K562 (cell line): ENCODE measurements around the gene EXTL1. TPM values are rescaled to one million over a fixed set of nuclear protein-coding genes. Genes with fewer than 3 reads are reported as not detected.

Experiments used
- ATAC-seq: fragments of 200-7000 bp; cut with Tn5 transposase; 3 replicates; pipeline ENCODE4 v1.9.1; 2020; ENCODE audit warnings: moderate library complexity
- BruUV-seq: library from RNA; stranded (reverse); fragments of 400-500 nt; replicated peaks from 2 replicates; lab custom pipeline; 2021; lab: Mats Ljungman, UMichigan
- CTCF ChIA-PET: fragments of 300-600 bp; formaldehyde crosslinking; extraction: SDS; loops from one replicate; lab custom pipeline; 2021; ENCODE audit warnings: low intra/inter-chr PET ratio; lab: Yijun Ruan, JAX
- POLR2A ChIA-PET: fragments of 300-600, 350-650 bp; sonication (Branson Sonifier 250); formaldehyde crosslinking; extraction: SDS; loops from one replicate; lab custom pipeline; 2021; ENCODE audit warnings: antibody characterized with exemption, inconsistent platforms; lab: Yijun Ruan, JAX
- DNase-seq, 4 experiments: peaks; one replicate each; pipeline versions ENCODE4 v3.0.0 to v3.0.0-alpha.2; 2011 to 2018; ENCODE audit warnings: low spot score in 3 of 4, mixed read lengths in 3 of 4; ENCODE audit errors: extremely low read depth in 1 of 4
- FAIRE-seq: peaks from 2 replicates; lab custom pipeline; 2011; peaks lifted over from hg19 to GRCh38; lab: Jason Lieb, UNC
- H2AFZ ChIP-seq: 2 replicates; pipeline ENCODE4 v1.6.0; 2011; ENCODE audit warnings: low read depth, low read length, control low read depth, inconsistent platforms
- H3K27ac ChIP-seq: fragments of 200-600 bp; 3 replicates; pipeline ENCODE4 v1.8.0; 2011; ENCODE audit warnings: low read depth, mild to moderate bottlenecking, control low read depth, inconsistent platforms, low read length, moderate library complexity, mixed read lengths; ENCODE audit errors: extremely low read depth
- H3K27me3 ChIP-seq, 2 experiments: fragments of 300-600 bp in 1 of 2; 2 replicates in 1 of 2; 3 replicates in 1 of 2; pipeline versions ENCODE4 v1.6.0 to v1.8.0; 2011; ENCODE audit warnings: inconsistent platforms in 2 of 2, low read length in 2 of 2, mild to moderate bottlenecking in 1 of 2, mixed read lengths in 1 of 2, moderate library complexity in 1 of 2; ENCODE audit not compliant: control insufficient read depth in 2 of 2, insufficient read depth in 2 of 2
- H3K36me3 ChIP-seq: fragments of 300-600 bp; 3 replicates; pipeline ENCODE4 v1.8.0; 2011; ENCODE audit warnings: mild to moderate bottlenecking, low read length, inconsistent platforms; ENCODE audit not compliant: control insufficient read depth, insufficient read depth
- H3K4me1 ChIP-seq, 2 experiments: fragments of 200-600 bp in 1 of 2; replicated peaks in 1 of 2; 2 replicates in 1 of 2; 3 replicates in 1 of 2; pipeline versions ENCODE4 v1.5.1 to v1.8.0; 2011; ENCODE audit warnings: inconsistent platforms in 2 of 2, low read length in 2 of 2, mild to moderate bottlenecking in 1 of 2, mixed read lengths in 1 of 2, moderate library complexity in 1 of 2; ENCODE audit not compliant: control insufficient read depth in 2 of 2, insufficient read depth in 2 of 2
- H3K4me2 ChIP-seq: 2 replicates; pipeline ENCODE4 v1.6.1; 2011; ENCODE audit warnings: low read length, control low read depth, inconsistent platforms, mixed read lengths; ENCODE audit not compliant: insufficient read depth
- H3K4me3 ChIP-seq: fragments of 200-600 bp; sonication (generic), shearing (Covaris generic); 2 replicates; pipeline ENCODE4 v1.5.1; 2016; ENCODE audit warnings: control low read depth, inconsistent platforms
- H3K79me2 ChIP-seq: fragments of 200-600 bp; 3 replicates; pipeline ENCODE4 v1.8.0; 2011; ENCODE audit warnings: low read length, inconsistent platforms; ENCODE audit not compliant: control insufficient read depth, insufficient read depth
- H3K9ac ChIP-seq, 2 experiments: 2 replicates each; pipeline versions ENCODE4 v1.6.0 to v1.6.1; 2011; ENCODE audit warnings: low read depth in 2 of 2, low read length in 2 of 2, control low read depth in 1 of 2, inconsistent platforms in 1 of 2, mild to moderate bottlenecking in 1 of 2, mixed read lengths in 1 of 2; ENCODE audit not compliant: insufficient read depth in 1 of 2
- H3K9me1 ChIP-seq: one replicate; pipeline ENCODE4 v1.6.0; 2011; ENCODE audit warnings: inconsistent platforms, mild to moderate bottlenecking, low read length, moderate library complexity; ENCODE audit not compliant: control insufficient read depth, insufficient read depth
- H3K9me3 ChIP-seq: replicated peaks from 2 replicates; pipeline ENCODE4 v1.5.1; 2011; ENCODE audit warnings: low read depth, low read length, inconsistent platforms; ENCODE audit not compliant: control insufficient read depth, insufficient read depth
- H4K20me1 ChIP-seq: replicated peaks from 2 replicates; pipeline ENCODE4 v1.6.1; 2011; ENCODE audit warnings: low read length, inconsistent platforms, mixed read lengths; ENCODE audit not compliant: control insufficient read depth, insufficient read depth
- LARP7 ChIP-seq: fragments of 450-650 bp; IDR thresholded peaks from 2 replicates; pipeline ENCODE4 v1.6.1; 2016
- PHTF2 ChIP-seq: fragments of 250-450 bp; sonication (Bioruptor Pico); IDR thresholded peaks from 2 replicates; pipeline ENCODE4 v1.5.0; 2021; ENCODE audit warnings: mild to moderate bottlenecking
- PTRF ChIP-seq: fragments of 450-650 bp; IDR thresholded peaks from 2 replicates; pipeline ENCODE4 v1.6.1; 2016; ENCODE audit warnings: mild to moderate bottlenecking, missing genetic modification characterization, missing compliant biosample characterization
- ZBTB40 ChIP-seq, 2 experiments: fragments of 450-650 bp in 1 of 2; sonication (generic) in 1 of 2; formaldehyde crosslinking in 1 of 2; IDR thresholded peaks; 2 replicates each; pipeline versions ENCODE4 v1.7.1 to v1.9.0; 2016 to 2022; ENCODE audit warnings: inconsistent platforms in 1 of 2, mild to moderate bottlenecking in 1 of 2, missing genetic modification reagents in 1 of 2
- WGBS: fragments of 100-300 bp; shearing (Covaris generic); methylation state at CpG from one replicate; pipeline ENCODE4 v1.1.6; 2016; ENCODE audit warnings: low coverage, mixed read lengths; ENCODE audit not compliant: insufficient coverage; ENCODE audit errors: missing lambda C conversion rate; 5-methylcytosine and 5-hydroxymethylcytosine counted together
- in situ Hi-C: fragments of 300-500 bp; cut with MboI; formaldehyde crosslinking; loops from 4 replicates; pipeline ENCODE4 v1.15.0; 2018; ENCODE audit warnings: inconsistent platforms, mixed read lengths
- intact Hi-C: fragments of 100-400 bp; cut with micrococcal nuclease; formaldehyde crosslinking; loops from 2 replicates; pipeline ENCODE4 v1.14.2; 2022
- polyA plus RNA-seq, 8 experiments: library from polyadenylated mRNA; depleted of rRNA in 4 of 8; stranded (reverse) in 5 of 8; unstranded in 3 of 8; fragments of >200 nt; fragmentation: Nextera tagmentation in 2 of 8; fragmentation: Illumina TruSeq in 1 of 8; extraction: Ambion mirVana in 2 of 8; extraction: Trizol in 1 of 8; gene quantifications; 2 replicates each; pipeline versions ENCODE4 v1.2.1 to v1.2.3, GENCODE V29; 2011 to 2014; ENCODE audit warnings: inconsistent platforms in 1 of 8, missing spikeins in 1 of 8
- total RNA-seq, 7 experiments: library from RNA; depleted of rRNA in 6 of 7; stranded (reverse); fragments of >200 nt in 6 of 7; fragmentation: Illumina TruSeq in 2 of 7; extraction: Trizol in 2 of 7; gene quantifications; 2 replicates each; pipeline versions ENCODE4 v1.2.1 to v1.2.3, GENCODE V29; 2011 to 2021; ENCODE audit warnings: low replicate concordance in 1 of 7

The EXTL1 gene
- total and polyA plus RNA-seq, 9 of the 15 experiments (the other 6 are each of a cell fraction or from before 2014, with no cell fraction given): 0.04 to 0.23 (median 0.08) TPM; not detected in 3

- ATAC-seq (no peak), FAIRE-seq (no peak), DNase-seq (no peak)
- Histone ChIP-seq H3K4me3 (no peak overlapping the region), H2AFZ (no peak overlapping the region), H3K27ac (no peak overlapping the region), H4K20me1 (no peaks in the 10 kb centered on the region), H3K27me3 (no peaks in the 10 kb centered on the region), H3K79me2 (no peaks in the 10 kb centered on the region), H3K36me3 (peaks cover 25% of the 10 kb centered on the region; the same call in 2 of the 3 replicates), H3K9ac (no peak overlapping the region), H3K4me2 (no peak overlapping the region), H3K9me1 (no peaks in the 10 kb centered on the region), H3K9me3 (no peaks in the 10 kb centered on the region), H3K4me1 (no peaks in the 10 kb centered on the region)
- CTCF ChIA-PET: no interaction called here
- in situ Hi-C loops (no loop called here), intact Hi-C loops (no loop called here)
- TF ChIP-seq LARP7 (no peak), PTRF (no peak), ZBTB40 (IDR thresholded peaks at IDR 0.05) (0 out of 2 replicates have a peak, but pooled peaks have one; percentile 1), ZBTB40 (CRISPR knock-in tag; IDR thresholded peaks at IDR 0.05) (no peak), PHTF2 (CRISPR knock-in tag) (no peak)
- no TSS peak for BruUV-seq
- POLR2A ChIA-PET: interaction anchor here (0.7 to 1.5 kb wide), 5 partner anchors 13 to 39 kb away, joined by 3 to 5 read pairs (median 4); partner anchors contain the start of gene PAFAH2
- 25% methylated on average over 1 of the region's 1 CpG for WGBS
These were observed 49.8 kb upstream of the EXTL1 start for GRCh38 chr1:25971811-25972180.
